HG03135 (cell line): ENCODE results near the gene ADGRV1.

Experiments
- ATAC-seq: cut with Tn5 transposase; IDR thresholded peaks from one replicate; pipeline ENCODE4 v1.9.1; 2021; ENCODE audit warnings: mild to moderate bottlenecking, moderate library complexity; ENCODE audit not compliant: unreplicated experiment

Gene ADGRV1, protein sequence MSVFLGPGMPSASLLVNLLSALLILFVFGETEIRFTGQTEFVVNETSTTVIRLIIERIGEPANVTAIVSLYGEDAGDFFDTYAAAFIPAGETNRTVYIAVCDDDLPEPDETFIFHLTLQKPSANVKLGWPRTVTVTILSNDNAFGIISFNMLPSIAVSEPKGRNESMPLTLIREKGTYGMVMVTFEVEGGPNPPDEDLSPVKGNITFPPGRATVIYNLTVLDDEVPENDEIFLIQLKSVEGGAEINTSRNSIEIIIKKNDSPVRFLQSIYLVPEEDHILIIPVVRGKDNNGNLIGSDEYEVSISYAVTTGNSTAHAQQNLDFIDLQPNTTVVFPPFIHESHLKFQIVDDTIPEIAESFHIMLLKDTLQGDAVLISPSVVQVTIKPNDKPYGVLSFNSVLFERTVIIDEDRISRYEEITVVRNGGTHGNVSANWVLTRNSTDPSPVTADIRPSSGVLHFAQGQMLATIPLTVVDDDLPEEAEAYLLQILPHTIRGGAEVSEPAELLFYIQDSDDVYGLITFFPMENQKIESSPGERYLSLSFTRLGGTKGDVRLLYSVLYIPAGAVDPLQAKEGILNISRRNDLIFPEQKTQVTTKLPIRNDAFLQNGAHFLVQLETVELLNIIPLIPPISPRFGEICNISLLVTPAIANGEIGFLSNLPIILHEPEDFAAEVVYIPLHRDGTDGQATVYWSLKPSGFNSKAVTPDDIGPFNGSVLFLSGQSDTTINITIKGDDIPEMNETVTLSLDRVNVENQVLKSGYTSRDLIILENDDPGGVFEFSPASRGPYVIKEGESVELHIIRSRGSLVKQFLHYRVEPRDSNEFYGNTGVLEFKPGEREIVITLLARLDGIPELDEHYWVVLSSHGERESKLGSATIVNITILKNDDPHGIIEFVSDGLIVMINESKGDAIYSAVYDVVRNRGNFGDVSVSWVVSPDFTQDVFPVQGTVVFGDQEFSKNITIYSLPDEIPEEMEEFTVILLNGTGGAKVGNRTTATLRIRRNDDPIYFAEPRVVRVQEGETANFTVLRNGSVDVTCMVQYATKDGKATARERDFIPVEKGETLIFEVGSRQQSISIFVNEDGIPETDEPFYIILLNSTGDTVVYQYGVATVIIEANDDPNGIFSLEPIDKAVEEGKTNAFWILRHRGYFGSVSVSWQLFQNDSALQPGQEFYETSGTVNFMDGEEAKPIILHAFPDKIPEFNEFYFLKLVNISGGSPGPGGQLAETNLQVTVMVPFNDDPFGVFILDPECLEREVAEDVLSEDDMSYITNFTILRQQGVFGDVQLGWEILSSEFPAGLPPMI (N-terminal part only)

DNA sequence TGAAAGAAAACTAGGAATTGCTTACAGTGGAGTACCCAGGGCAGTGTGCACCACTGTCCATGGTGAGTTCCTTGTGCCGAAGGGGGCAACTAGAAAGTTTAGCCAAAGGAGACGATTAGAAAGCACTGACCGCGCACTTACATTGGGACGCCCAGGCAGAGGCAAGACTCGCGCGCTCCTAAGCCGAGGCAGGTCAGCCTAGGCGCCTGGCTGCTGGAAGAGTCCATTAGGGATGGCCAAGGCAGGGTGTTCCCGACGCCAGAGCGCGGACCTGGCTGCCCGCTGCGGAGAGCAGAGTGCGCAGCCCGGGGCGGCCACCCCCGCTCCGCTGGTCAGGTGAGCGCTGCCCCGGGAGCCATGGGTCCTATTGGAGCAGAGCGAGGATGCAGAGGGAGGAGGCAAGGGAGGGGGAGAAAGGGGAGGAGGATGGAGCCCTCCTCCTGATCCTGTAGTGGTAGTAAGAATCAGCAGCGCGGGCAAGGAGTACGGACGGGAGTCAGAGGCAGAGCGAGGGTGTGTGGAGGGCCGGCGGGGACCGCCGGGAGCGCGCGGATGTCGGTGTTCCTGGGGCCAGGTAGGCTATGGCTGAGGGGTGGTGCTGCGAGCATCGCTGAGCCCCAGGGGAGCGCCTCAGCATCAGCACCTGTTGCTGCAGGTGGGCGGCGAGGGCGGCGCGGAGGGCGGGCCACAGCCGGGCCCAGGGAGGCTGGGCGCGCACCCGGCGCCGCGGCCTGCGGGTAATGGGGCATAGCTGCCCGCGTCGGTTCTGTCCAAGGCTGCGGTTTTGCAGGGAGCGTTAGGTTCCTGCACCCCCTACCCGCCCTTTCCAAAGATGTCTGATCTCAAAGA is at the start of gene ADGRV1:
Gene ADGRV1 (plus strand): TSS at position 454 of the 849 bp plus-strand sequence. CDS start 99 bp downstream, at position 553.
- no peak for ATAC-seq

DNA sequence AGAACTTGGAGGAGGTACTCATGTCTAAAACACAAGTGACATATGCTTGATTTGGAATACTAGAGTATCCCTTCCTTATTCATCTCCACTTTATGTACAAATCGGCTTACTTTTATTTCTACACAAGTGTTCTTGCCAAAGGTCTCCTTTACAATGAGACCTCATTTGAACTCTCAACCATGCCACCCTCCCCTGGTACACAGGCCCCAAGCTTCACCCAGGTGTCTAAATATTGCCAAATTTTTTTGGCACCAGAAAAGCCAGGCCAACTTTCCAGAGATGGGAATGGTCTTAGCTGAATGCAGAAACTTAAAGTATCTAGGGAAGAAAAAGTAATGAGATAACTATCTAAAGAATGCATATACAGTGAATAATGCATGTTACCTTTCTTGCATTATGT is 48.2 kb upstream of the ADGRV1 start:
- ATAC-seq: no peak

DNA sequence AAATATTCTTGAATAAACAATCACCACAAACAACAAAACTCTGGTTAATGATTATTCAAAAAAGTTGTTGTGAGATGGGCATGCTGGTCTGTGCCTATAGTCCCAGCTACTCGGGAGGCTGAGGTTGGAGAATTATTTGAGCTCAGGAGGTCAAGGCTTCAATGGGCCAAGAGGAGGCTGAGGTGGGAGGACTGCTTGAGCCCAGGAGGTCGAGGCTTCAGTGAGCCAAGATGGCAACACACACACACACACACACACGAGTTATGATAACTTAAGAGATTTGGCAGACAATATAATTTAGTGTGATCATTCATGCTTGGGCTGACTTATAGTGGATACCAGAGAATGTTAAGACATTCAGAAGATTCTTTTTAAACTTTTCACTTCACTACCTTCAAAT is 44.1 kb upstream of the ADGRV1 start:
- ATAC-seq: no peak

DNA sequence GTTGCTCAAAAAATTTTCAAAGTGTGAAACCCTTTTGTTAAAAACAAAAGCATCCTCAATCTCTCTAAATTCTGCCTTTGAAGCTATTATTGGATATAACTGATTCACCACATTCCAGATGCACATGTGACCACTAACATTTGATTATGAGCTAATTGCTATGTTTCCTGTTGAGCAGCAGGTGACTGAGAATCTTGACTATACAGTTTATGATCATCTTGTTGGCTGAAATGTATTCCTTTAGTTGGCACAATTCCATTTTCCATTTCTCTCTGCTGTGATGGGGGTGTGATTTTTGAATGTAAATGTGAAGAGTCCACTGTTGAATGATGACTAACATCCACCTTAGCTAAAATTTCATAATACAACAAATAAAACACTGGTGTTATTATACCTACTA is 39.9 kb upstream of the ADGRV1 start:
- ATAC-seq: no peak

DNA sequence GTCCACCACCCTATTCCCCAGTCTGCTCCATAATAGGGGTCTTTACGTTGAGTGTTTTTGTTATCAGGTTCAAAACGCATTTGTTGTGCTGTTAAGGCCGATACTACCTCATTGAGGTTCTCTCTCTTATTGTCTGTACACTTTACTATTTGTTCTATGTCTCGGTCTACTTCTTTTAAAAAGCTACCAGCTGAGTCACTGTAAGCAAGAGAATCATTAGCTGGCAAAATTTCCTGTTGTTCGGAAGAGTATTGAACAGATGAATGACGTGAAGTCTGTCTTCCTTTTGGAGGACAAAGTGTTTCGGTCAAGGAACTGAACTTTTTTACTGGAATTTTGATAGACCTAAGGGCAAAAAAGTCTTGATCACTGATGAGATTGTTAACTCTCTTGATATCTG is 39.5 kb upstream of the ADGRV1 start:
- ATAC-seq: no peak

DNA sequence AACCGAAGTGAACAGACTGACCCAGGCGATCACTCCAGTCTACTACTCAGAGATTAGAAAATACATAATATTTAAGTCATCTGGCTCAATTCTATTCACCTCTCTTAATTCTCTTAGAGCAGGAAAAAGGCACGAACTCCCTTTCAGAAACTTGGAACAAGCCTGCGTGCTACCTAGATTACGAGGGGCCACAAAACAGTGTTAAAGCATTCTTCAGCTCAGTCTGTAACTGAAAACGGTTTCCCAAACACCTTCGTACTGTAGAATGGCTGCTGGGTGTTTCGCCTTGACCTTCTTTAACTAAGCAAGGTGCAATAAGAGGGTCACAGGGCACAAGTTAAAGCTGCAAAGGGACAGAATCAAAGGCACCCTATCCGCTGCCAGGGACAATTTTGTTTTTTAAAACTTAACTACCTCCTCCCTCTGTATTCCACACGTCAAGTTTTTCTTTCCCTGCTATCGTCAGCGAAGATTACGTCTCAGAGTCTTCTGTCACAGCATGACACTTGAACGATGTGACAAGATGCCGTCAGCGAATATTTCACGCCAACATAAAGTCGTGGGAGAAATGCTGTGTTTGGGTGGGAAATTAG is 29.9 kb upstream of the ADGRV1 start:
- no peak for ATAC-seq

DNA sequence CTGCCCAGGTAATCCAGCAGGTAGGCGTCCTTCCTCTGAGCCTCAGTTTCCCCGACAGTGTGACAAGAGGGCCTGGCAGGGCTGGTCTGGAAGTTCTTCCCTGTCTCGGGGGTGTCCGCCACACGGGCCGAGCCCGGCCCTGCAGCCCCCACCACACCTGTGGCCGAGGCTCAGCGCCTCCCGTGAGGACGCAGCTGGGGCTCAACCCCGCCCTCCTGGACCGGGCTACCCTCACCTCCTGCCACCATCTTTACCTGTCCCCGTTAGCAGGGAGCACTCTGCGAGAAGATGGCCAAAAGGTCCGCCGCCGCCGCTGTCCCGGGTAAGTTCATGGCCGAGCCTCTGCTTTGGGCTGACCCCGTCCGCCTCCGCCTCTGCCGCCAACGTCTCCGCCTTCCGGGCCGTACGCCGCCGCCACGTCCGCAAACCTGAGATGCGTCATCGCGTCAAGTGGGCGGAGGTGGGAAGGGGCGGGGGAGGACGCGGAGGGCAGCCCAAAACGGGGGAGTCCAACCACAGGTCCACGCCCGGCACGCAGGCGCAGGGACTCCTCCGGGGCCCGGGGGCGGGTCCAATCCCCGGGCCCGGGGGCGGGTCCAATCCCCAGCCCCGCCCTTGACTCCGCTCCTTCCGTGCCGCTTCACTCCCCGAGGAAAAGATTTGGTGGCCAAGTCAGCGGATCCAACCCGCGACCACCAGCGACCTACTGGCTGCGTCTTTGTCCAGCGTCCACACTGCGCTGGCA is 29.2 kb upstream of the ADGRV1 start, which contains the start of gene LYSMD3:
Gene LYSMD3 (minus strand): TSS at position 391 of the 745 bp plus-strand sequence. CDS start 4,295 bp downstream, outside the sequence.
- peak; percentile 93 for ATAC-seq

DNA sequence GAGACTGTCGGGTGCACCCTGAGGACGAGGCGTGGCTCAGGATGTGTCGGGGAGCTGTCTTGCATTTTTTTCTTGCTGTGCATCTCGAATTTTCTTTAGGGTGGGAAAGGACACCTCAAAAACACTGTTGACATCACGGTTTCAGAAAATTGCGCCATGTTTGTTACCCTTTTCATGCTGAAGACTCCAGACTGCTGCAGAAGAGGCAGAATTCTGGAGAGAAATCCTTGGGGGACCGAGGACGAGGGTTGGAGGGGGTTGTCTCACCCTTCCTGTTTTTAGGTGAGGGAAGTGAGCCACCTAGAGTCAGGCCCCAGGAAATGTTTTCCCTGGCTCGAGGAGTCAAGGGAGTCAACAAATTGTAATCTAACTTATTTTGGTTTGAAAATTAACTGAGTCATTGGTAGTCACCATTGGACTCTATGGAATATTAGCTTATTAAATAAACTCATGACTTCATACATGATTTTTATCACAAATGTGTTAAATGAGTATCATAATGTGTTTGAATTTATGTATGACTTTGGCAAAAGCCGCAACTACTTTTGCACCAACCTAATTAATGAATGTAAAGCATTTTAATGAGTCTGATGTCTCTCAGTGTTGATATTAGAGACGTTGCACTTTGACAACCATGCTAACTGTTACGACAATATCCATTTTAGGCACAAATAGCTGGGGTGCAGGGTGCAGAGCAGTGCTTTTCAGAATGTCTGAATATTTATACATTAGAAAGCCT is 28.5 kb upstream of the ADGRV1 start:
- peak; percentile 57 for ATAC-seq

DNA sequence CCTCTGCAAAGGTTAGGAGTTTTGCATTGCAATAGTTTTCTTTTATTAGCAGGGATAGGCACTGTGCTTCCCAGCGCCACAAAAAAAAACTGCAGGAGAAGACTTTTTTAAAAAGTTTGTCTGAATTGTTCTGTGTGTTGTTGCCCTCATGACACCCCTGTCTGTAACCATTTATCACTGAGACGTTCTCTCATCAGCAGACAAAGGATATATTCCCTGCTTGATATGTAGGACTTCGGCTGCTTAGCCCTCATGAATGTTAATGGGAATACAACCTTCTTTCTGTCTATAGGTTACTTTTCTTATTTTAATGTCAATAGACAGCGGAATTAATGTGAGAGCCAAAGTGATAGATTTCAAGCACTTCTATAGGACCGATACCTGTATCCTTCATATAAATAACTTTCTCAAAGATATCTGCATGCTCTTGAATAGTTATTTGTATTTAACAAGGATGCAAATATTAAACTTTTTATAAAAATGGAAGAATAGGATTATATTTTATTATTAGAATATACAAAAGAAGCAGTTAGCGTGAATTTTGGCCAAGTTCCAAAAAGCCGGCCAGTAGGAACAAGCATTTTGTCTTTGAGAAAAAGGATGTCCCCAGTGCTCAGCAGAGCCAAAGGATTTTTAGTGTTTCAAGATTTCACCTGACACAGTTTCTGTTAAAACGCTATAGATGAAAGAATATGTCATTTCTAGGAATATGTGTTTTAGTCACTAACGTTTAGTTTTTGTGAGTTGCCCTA is 27.7 kb upstream of the ADGRV1 start:
- no peak for ATAC-seq

DNA sequence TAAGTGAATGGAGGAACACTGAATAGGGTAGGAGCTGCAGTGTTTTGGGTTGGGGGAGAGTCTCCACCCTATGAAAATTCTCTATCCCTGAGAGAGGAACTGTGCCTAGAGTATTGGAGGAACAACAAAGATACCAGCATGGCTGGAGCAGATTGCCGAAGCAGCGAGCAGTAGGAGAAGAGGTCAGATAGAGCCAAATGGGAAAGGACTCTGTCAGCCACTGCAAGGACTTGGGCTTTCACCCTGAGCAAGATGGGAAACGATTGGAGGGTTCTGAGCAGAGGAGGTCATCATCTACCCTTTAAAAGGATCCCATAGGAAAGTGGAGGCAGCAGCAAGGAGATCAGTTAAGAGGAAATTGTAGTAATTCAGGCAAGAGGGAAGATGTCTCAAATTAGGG is 24.8 kb upstream of the ADGRV1 start:
- ATAC-seq: no peak

DNA sequence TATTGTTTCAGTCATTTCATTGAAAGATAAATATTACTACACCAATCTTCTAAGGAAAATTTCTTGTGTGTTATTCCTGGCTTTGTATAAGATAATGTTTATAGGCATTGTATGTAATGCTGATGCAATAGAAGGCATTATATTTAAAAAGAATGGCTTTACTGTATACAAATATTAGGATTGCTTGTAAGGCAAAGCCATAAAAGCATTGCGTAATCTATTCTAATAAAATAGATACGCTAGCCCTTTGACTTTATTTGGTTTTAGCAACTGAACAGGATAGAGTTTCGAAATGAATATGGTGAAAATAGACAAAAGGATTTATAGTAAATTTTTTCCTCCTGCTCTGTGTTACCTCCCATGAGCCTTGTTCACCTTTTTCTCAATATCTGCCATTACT is 23.7 kb upstream of the ADGRV1 start:
- ATAC-seq: no peak

DNA sequence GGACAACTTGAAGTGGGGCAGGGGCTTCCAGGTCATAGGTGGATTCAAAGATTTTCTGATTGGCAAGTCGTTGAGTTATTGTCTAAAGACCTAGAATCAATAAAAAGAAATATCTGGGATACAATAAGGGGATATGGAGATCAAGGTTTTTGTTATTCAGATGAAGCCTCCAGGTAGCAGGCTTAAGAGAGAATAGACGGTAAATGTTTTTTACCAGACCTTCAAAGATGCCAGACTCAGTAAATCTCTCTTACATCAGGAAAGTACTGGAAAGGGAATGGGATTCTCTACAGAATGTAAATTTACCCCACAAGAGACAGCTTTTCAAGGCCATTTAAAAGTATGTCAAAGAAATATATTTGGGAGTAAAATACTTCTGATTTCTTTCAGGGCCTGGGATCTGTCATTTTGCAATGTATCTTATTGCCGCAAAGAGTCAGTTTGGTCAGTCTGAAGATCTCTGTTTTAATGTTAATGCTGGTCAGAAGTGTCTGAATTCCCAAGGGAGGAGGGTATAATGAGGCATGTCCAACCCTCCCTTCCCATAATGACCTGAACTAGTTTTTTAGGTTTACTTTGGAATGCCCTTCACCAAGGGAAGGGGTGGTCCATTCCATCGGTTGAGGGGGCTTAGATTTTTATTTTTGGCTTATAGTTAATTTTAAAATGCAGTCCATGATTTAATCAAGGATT is 15.6 kb upstream of the ADGRV1 start:
- ATAC-seq: no peak

DNA sequence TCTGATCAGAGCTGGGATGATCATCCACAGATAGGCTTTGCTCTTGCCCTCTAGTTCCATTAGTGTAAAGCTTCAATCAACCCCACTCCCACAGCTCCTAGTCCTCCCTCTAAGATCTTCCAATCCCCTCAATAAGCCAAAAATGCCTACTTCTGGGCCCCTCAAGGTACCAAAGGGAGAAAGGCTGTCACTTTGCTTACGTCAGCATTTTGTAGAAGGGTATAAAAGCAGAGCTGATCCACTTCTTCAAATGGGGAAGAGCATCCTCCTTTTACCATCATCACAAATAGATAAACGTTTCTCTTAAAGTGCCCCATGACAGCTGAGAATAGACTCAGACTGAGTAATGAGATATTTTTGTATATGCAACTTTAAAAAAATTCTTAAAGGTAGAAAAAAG is 13.1 kb upstream of the ADGRV1 start:
- ATAC-seq: no peak

DNA sequence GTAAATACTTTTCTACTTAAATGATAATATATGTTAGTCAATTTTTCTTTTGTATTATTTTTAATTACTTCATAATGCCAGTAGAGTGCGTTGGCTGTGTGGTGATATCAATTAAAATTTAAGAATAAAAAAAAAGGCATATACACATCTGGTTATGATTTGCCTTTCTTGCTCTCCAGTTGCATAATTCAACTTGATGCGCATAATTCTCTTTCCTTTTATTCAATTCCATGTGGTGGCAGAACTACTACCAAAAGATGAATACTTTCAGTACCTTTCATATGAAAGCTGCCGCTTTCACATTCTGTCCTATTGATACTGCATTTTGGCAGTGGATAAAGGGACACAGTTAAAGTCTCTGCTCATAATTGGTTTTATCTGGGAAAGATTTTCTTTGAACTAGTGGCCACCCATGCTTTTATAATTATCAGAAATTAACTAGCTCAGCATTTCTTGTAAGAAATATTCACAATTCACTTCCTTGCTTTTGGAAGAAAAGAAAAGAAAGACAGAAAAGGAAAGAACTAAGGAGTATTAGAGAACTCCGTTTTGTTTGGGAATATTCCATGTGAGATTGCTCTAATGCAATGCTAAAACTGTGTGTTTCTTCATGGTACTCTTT is 12.3 kb upstream of the ADGRV1 start:
- ATAC-seq: no peak

DNA sequence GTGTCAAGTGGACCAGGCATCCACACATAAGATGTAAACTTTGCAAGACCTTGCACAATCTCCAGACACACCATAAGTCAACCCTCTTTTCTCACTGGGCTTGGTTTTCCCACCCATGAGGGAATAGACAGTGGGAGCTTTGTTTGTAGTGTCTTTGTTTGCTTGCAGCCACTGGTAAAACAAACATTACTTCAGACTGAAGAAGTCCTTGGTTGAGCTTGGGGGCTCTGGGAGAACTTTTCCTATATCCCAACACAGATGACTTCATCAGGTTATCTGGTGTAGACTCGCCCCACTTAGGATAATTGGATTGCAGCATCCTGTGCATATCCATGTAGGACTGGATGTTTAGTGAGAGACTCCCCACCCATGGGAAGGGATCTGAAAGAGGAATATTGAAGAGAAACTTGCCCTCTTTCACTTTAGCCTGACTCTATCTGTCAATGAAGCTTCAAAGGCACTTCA is 11.5 kb upstream of the ADGRV1 start:
- no peak for ATAC-seq

DNA sequence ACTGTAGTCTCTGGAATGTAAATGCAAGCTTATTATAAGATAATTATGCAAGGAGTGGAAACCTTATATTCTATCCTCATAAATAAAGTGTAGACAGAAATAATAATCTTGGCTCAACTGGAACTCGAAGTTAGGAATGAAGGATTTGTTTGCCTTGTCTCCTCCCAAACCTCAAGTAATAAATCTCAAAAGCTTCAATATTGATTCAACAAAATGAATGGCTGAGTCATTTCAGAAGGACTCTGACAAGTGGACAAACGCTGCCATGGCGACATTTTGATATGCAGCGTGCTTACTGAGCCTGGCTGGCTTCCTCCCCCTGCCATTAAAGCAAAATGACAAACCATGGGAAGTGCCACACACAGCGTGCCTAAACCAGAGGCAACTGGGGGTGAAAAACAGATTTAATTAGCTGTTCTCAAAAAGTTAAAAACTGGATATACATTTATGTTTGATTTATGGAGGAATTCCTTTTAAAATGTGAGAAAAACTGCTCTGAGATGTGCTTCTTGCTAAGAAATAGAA is 10.5 kb upstream of the ADGRV1 start:
- ATAC-seq: no peak
